Measurements from ENCODE around the gene SLC4A8.

DNA sequence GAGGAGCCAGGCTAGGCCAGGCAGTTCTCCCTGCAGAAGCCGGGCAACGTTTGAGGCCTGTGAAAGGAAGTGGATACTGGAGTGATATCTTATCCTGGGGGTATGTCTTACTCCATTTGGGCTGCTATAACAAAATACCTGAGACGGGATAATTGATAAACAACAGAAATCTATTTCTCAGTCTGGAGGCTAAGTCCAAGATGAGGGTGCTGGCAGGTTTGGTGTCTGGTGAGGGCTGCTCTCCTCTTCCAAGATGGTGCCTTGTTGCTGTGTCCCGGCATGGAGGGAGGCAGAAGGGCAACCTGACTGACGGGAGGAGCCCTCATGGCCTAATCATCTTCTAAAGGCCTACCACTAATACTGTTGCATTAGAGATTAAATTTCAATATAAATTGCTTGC is 17.8 kb upstream of the SLC4A8 start:
- TF ChIP-seq, protein P1, sequence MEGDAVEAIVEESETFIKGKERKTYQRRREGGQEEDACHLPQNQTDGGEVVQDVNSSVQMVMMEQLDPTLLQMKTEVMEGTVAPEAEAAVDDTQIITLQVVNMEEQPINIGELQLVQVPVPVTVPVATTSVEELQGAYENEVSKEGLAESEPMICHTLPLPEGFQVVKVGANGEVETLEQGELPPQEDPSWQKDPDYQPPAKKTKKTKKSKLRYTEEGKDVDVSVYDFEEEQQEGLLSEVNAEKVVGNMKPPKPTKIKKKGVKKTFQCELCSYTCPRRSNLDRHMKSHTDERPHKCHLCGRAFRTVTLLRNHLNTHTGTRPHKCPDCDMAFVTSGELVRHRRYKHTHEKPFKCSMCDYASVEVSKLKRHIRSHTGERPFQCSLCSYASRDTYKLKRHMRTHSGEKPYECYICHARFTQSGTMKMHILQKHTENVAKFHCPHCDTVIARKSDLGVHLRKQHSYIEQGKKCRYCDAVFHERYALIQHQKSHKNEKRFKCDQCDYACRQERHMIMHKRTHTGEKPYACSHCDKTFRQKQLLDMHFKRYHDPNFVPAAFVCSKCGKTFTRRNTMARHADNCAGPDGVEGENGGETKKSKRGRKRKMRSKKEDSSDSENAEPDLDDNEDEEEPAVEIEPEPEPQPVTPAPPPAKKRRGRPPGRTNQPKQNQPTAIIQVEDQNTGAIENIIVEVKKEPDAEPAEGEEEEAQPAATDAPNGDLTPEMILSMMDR (conservative IDR thresholded peaks at IDR 0.05; ENCODE audit: low read length): no peak
- no peak for TF ChIP-seq EZH2phosphoT487 (IDR thresholded peaks at IDR 0.05; ENCODE audit: borderline replicate concordance, low read depth, low read length)
